ENCODE results near the gene DARS1.

Gene DARS1

GRCh38 chr2:136014411-136014810, 29.0 kb upstream of the DARS1 start:
- no peak for DNase-seq

GRCh38 chr2:136013955-136014354, 28.5 kb upstream of the DARS1 start:
- no peak for DNase-seq

- DNase-seq: no peak
Observed at GRCh38 chr2:136013136-136013685, 27.8 kb upstream of the DARS1 start.

- DNase-seq: no peak
Observed at GRCh38 chr2:136012315-136012714, 26.9 kb upstream of the DARS1 start.

GRCh38 chr2:136010126-136010525, 24.7 kb upstream of the DARS1 start:
- DNase-seq: no peak

- DNase-seq: no peak
Observed at GRCh38 chr2:136008205-136008865, 22.9 kb upstream of the DARS1 start.

GRCh38 chr2:136006658-136007057, 21.2 kb upstream of the DARS1 start:
- no peak for DNase-seq

GRCh38 chr2:136005462-136006196, 20.2 kb upstream of the DARS1 start:
- DNase-seq: peak; percentile 56 to 81

- DNase-seq: peak; percentile 84 to 93
Observed at GRCh38 chr2:136004965-136005364, 19.5 kb upstream of the DARS1 start.

- DNase-seq: no peak
Observed at GRCh38 chr2:136001131-136001530, 15.7 kb upstream of the DARS1 start.

GRCh38 chr2:136000502-136000901, 15.1 kb upstream of the DARS1 start:
- DNase-seq: peak in 1 of 2 experiments; percentile 27

- peak in 1 of 2 experiments; percentile 8 for DNase-seq
Observed at GRCh38 chr2:135999899-136000298, 14.5 kb upstream of the DARS1 start.

GRCh38 chr2:135998879-135999278, 13.5 kb upstream of the DARS1 start:
- no peak for DNase-seq

- peak; percentile 41 to 91 for DNase-seq
Observed at GRCh38 chr2:135997380-135997779, 12.0 kb upstream of the DARS1 start.

GRCh38 chr2:135996304-135996703, 10.9 kb upstream of the DARS1 start:
- DNase-seq: no peak

- no peak for DNase-seq
Observed at GRCh38 chr2:135994281-135994680, 8.9 kb upstream of the DARS1 start.

- DNase-seq: no peak
Observed at GRCh38 chr2:135993421-135993820, 8.0 kb upstream of the DARS1 start.

GRCh38 chr2:135991861-135992260, 6.4 kb upstream of the DARS1 start:
- DNase-seq: no peak

- no peak for DNase-seq
Observed at GRCh38 chr2:135987441-135987840, 2.0 kb upstream of the DARS1 start.

GRCh38 chr2:135986507-135986906, 1.1 kb upstream of the DARS1 start:
- no peak for DNase-seq

- no peak for DNase-seq
Observed at GRCh38 chr2:135985826-135986393, 484 bp upstream of the DARS1 start.

- peak in 1 of 2 experiments; percentile 99 for DNase-seq
Observed at GRCh38 chr2:135984199-135985017, 1.0 kb downstream of the DARS1 start.

All from NCI-H524 (cell line).